MCF 10A (cell line): Measurements from ENCODE around the gene ACAP3. TPM values are rescaled to one million over a fixed set of nuclear protein-coding genes. Genes with fewer than 3 reads are reported as not detected.

Source experiments
- BruUV-seq: library from RNA; stranded (reverse); fragments of 400-500 nt; replicated peaks from 2 replicates; lab custom pipeline; 2021; lab: Mats Ljungman, UMichigan
- CTCF ChIA-PET: fragments of 300-600 bp; sonication (Branson Sonifier 250); formaldehyde crosslinking; extraction: SDS; loops from one replicate; lab custom pipeline; 2021; ENCODE audit warnings: antibody characterized with exemption, inconsistent platforms; lab: Yijun Ruan, JAX
- POLR2A ChIA-PET: fragments of 300-600, 350-650 bp; sonication (Branson Sonifier 250); formaldehyde crosslinking; extraction: SDS; loops from one replicate; lab custom pipeline; 2020; ENCODE audit warnings: antibody characterized with exemption, inconsistent platforms; lab: Yijun Ruan, JAX
- DNase-seq: peaks from one replicate; pipeline ENCODE4 v3.0.0-alpha.2; 2018; ENCODE audit not compliant: unreplicated experiment
- H3K27ac Mint-ChIP-seq: one replicate; pipeline ENCODE4 v1.8.0; 2022; ENCODE audit warnings: mild to moderate bottlenecking, low read depth, mixed read lengths; ENCODE audit not compliant: unreplicated experiment
- H3K27me3 Mint-ChIP-seq: one replicate; pipeline ENCODE4 v1.8.0; 2022; ENCODE audit warnings: mixed read lengths; ENCODE audit not compliant: insufficient read depth, unreplicated experiment
- H3K36me3 Mint-ChIP-seq: one replicate; pipeline ENCODE4 v1.8.0; 2022; ENCODE audit warnings: mild to moderate bottlenecking, moderate library complexity, mixed read lengths; ENCODE audit not compliant: insufficient read depth, unreplicated experiment
- H3K4me1 Mint-ChIP-seq: one replicate; pipeline ENCODE4 v1.8.0; 2022; ENCODE audit warnings: mixed read lengths; ENCODE audit not compliant: insufficient read depth, unreplicated experiment
- H3K4me3 Mint-ChIP-seq: one replicate; pipeline ENCODE4 v1.8.0; 2022; ENCODE audit warnings: mild to moderate bottlenecking, moderate library complexity, mixed read lengths; ENCODE audit not compliant: unreplicated experiment
- H3K9me3 Mint-ChIP-seq: one replicate; pipeline ENCODE4 v1.8.0; 2022; ENCODE audit warnings: mixed read lengths; ENCODE audit not compliant: unreplicated experiment
- CTCF ChIP-seq: fragments of 200-600 bp; IDR thresholded peaks from one replicate; pipeline ENCODE4 v1.8.0; 2022; ENCODE audit warnings: antibody characterized with exemption, mild to moderate bottlenecking; ENCODE audit not compliant: unreplicated experiment
- intact Hi-C: fragments of 100-400 bp; cut with micrococcal nuclease; formaldehyde crosslinking; loops from 2 replicates; pipeline ENCODE4 v1.14.1; 2022
- total RNA-seq: library from RNA; stranded (reverse); gene quantifications from 2 replicates; pipeline ENCODE4 v1.2.3, GENCODE V29; 2022

Gene ACAP3
- total RNA-seq, 1 experiment from 2014 or later = 33.5 TPM

- Mint-ChIP-seq H3K36me3 (peaks cover 70% of the 10 kb centered on the region), H3K27ac (no peak overlapping the region), H3K4me1 (peaks cover 5% of the 10 kb centered on the region), H3K4me3 (no peak overlapping the region), H3K27me3 (no peaks in the 10 kb centered on the region), H3K9me3 (no peaks in the 10 kb centered on the region)
- no peak for DNase-seq
- CTCF ChIA-PET = interaction anchor here (0.7 kb wide), 2 partner anchors 193 to 263 kb away, joined by 4 to 5 read pairs; no protein-coding TSS in a partner anchor
- intact Hi-C loops = no loop called here
- no TSS peak for BruUV-seq
- POLR2A ChIA-PET = interaction anchor here (0.7 kb wide), 1 partner anchor 530 kb away, joined by 3 read pairs; no protein-coding TSS in a partner anchor
- no peak for TF ChIP-seq CTCF
Observed at GRCh38 chr1:1312450-1313314, 5.0 kb upstream of the ACAP3 start.

- peaks cover 4% of the 10 kb centered on the region for H3K4me1 Mint-ChIP-seq
- CTCF ChIA-PET = no interaction called here
- H3K27ac Mint-ChIP-seq = no peak overlapping the region
- no peaks in the 10 kb centered on the region for H3K27me3 Mint-ChIP-seq
- no peak overlapping the region for H3K4me3 Mint-ChIP-seq
- H3K36me3 Mint-ChIP-seq = peaks cover 62% of the 10 kb centered on the region
- POLR2A ChIA-PET = interaction anchor here (0.6 to 1.9 kb wide), 4 partner anchors 11 to 580 kb away, joined by 3 to 5 read pairs (median 3); no protein-coding TSS in a partner anchor
- no peaks in the 10 kb centered on the region for H3K9me3 Mint-ChIP-seq
- intact Hi-C loops = no loop called here
- no peak for TF ChIP-seq CTCF
- TSS peak; percentile 55 for BruUV-seq
- no peak for DNase-seq
Observed at GRCh38 chr1:1311107-1312104, 3.7 kb upstream of the ACAP3 start.

GRCh38 chr1:1310476-1311053, 2.8 kb upstream of the ACAP3 start:
- no peak for DNase-seq
- POLR2A ChIA-PET = interaction anchor here (0.6 to 1.9 kb wide), 3 partner anchors 15 to 581 kb away, joined by 3 to 5 read pairs (median 3); no protein-coding TSS in a partner anchor
- peak overlapping the region; percentile 81 for H3K4me3 Mint-ChIP-seq
- no peaks in the 10 kb centered on the region for H3K27me3 Mint-ChIP-seq
- H3K4me1 Mint-ChIP-seq = peaks cover 12% of the 10 kb centered on the region
- CTCF ChIA-PET = interaction anchor here (0.8 to 1.2 kb wide), 2 partner anchors 19 to 63 kb away, joined by 3 to 4 read pairs; no protein-coding TSS in a partner anchor
- intact Hi-C loops = no loop called here
- H3K36me3 Mint-ChIP-seq = peaks cover 54% of the 10 kb centered on the region
- H3K27ac Mint-ChIP-seq = no peak overlapping the region
- H3K9me3 Mint-ChIP-seq = no peaks in the 10 kb centered on the region
- TF ChIP-seq CTCF = no peak
- no TSS peak for BruUV-seq
